Naive B cell (primary cell): ENCODE results near the gene QPCTL. TPM values are rescaled to one million over a fixed set of nuclear protein-coding genes. Genes with fewer than 3 reads are reported as not detected.
A peak's percentile ranks its signal among the peaks of the same experiment; 100 is the strongest.

Experiments
- ATAC-seq, 2 donors: fragments of 150-1000 bp; cut with Tn5 transposase; 2 replicates each; pipeline ENCODE4 v1.10.0; 2021; ENCODE audit warnings: low read depth in 2 of 2, mild to moderate bottlenecking in 2 of 2, moderate library complexity in 2 of 2
- DNase-seq: peaks from one replicate; pipeline ENCODE4 v3.0.0; 2022
- H3K27ac Mint-ChIP-seq, 6 donors: one replicate each; pipeline ENCODE4 v1.8.0; 2020 to 2022; ENCODE audit warnings: mild to moderate bottlenecking in 6 of 6, mixed read lengths in 6 of 6, moderate library complexity in 5 of 6, inconsistent platforms in 2 of 6
- H3K27me3 Mint-ChIP-seq, 3 donors: one replicate each; pipeline ENCODE4 v1.8.0; 2021 to 2022; ENCODE audit warnings: mixed read lengths in 3 of 3, mild to moderate bottlenecking in 1 of 3
- H3K36me3 Mint-ChIP-seq, 2 donors: one replicate each; pipeline ENCODE4 v1.8.0; 2020 to 2022; ENCODE audit warnings: mixed read lengths in 2 of 2, inconsistent platforms in 1 of 2, mild to moderate bottlenecking in 1 of 2
- H3K4me1 Mint-ChIP-seq, 3 donors: one replicate each; pipeline ENCODE4 v1.8.0; 2020 to 2022; ENCODE audit warnings: mixed read lengths in 3 of 3, inconsistent platforms in 1 of 3, mild to moderate bottlenecking in 1 of 3, moderate library complexity in 1 of 3
- H3K4me3 Mint-ChIP-seq, 8 donors: one replicate each; pipeline ENCODE4 v1.8.0; 2020 to 2022; ENCODE audit warnings: mild to moderate bottlenecking in 8 of 8, mixed read lengths in 8 of 8, moderate library complexity in 8 of 8, inconsistent platforms in 2 of 8
- H3K9me3 Mint-ChIP-seq, 7 donors: one replicate each; pipeline ENCODE4 v1.8.0; 2020 to 2022; ENCODE audit warnings: mixed read lengths in 7 of 7, mild to moderate bottlenecking in 5 of 7, inconsistent platforms in 2 of 7, moderate library complexity in 1 of 7
- polyA plus RNA-seq, 6 donors: library from polyadenylated mRNA; unstranded; fragments of 300-500 nt; fragmentation: Illumina TruSeq; gene quantifications; one replicate each; pipeline ENCODE4 v1.2.3, GENCODE V29; 2021; ENCODE audit warnings: low read depth in 6 of 6

QPCTL gene
- 1 to 10 TPM in 5 of 6 donors, under 1 TPM in 1; 0.70 to 6.8 (median 1.7) TPM for polyA plus RNA-seq

GRCh38 chr19:45692187-45693105 lies at the start of gene QPCTL:
Gene QPCTL, plus strand, starts transcription at chr19:45692666. Its CDS starts 38 bp downstream, at chr19:45692704.
- ATAC-seq, result peak; percentile 81 to 84
- H3K27ac Mint-ChIP-seq, result peak within 1 kb of the TSS; percentile 96 to 99 (median 99)

GRCh38 chr19:45643024-45643926 lies 49.2 kb upstream of the QPCTL start:
- DNase-seq, result peak; percentile 92
- peaks cover 39 to 62% (median 61%) of the 10 kb centered on the region in 3 donors for H3K4me1 Mint-ChIP-seq
- peaks cover 7 to 13% (median 8%) of the 10 kb centered on the region in 3 donors for H3K27me3 Mint-ChIP-seq

More at GRCh38 chr19:45692187-45693105, at the start of gene QPCTL:
- no peaks in the 10 kb centered on the region for H3K27me3 Mint-ChIP-seq
- peak within 1 kb of the TSS; percentile 87 to 100 (median 97) for H3K4me3 Mint-ChIP-seq
- peak; percentile 97 for DNase-seq
- peaks cover 12 to 32% (median 20%) of the 10 kb centered on the region in 3 donors for H3K4me1 Mint-ChIP-seq
- no peaks in the 10 kb centered on the region for H3K9me3 Mint-ChIP-seq
- peaks cover 0 to 11% of the 10 kb centered on the region in 2 donors for H3K36me3 Mint-ChIP-seq

GRCh38 chr19:45643927-45644771 lies 48.3 kb upstream of the QPCTL start:
- ATAC-seq, result no peak
- H3K4me1 Mint-ChIP-seq, result peaks cover 32 to 55% (median 53%) of the 10 kb centered on the region in 3 donors
- H3K4me3 Mint-ChIP-seq, result peak overlapping the region in 5 of 8 donors; percentile 68 to 95 (median 80)

More at GRCh38 chr19:45643024-45643926, 49.2 kb upstream of the QPCTL start:
- H3K27ac Mint-ChIP-seq, result peak overlapping the region; percentile 72 to 98 (median 92)
- H3K36me3 Mint-ChIP-seq, result no peaks in the 10 kb centered on the region
- H3K4me3 Mint-ChIP-seq, result peak overlapping the region; percentile 65 to 97 (median 86)
- ATAC-seq, result peak; percentile 51 to 55
- peaks cover 0 to 5% (median 0%) of the 10 kb centered on the region in 7 donors for H3K9me3 Mint-ChIP-seq

GRCh38 chr19:45645068-45645630 lies 47.3 kb upstream of the QPCTL start:
- Mint-ChIP-seq H3K36me3 (no peaks in the 10 kb centered on the region), H3K4me1 (peaks cover 32 to 53% (median 51%) of the 10 kb centered on the region in 3 donors), H3K4me3 (peak overlapping the region in 7 of 8 donors; percentile 60 to 91 (median 84)), H3K27ac (peak overlapping the region in 2 of 6 donors; percentile 30 to 32), H3K27me3 (peaks cover 7 to 21% (median 8%) of the 10 kb centered on the region in 3 donors), H3K9me3 (peaks cover 0 to 5% (median 0%) of the 10 kb centered on the region in 7 donors)
- ATAC-seq (no peak), DNase-seq (no peak)

More at GRCh38 chr19:45643927-45644771, 48.3 kb upstream of the QPCTL start:
- peaks cover 7 to 14% (median 8%) of the 10 kb centered on the region in 3 donors for H3K27me3 Mint-ChIP-seq
- H3K27ac Mint-ChIP-seq, result peak overlapping the region in 2 of 6 donors; percentile 6 to 66
- no peaks in the 10 kb centered on the region for H3K36me3 Mint-ChIP-seq
- peaks cover 0 to 5% (median 0%) of the 10 kb centered on the region in 7 donors for H3K9me3 Mint-ChIP-seq
- DNase-seq, result no peak

GRCh38 chr19:45645631-45646344 lies 46.7 kb upstream of the QPCTL start:
- Mint-ChIP-seq H3K4me3 (peak overlapping the region; percentile 60 to 91 (median 82)), H3K27me3 (peaks cover 8 to 28% (median 14%) of the 10 kb centered on the region in 3 donors), H3K27ac (peak overlapping the region in 3 of 6 donors; percentile 30 to 70 (median 32)), H3K9me3 (peaks cover 0 to 5% (median 0%) of the 10 kb centered on the region in 7 donors), H3K4me1 (peaks cover 30 to 51% (median 46%) of the 10 kb centered on the region in 3 donors), H3K36me3 (no peaks in the 10 kb centered on the region)
- DNase-seq (peak; percentile 48), ATAC-seq (peak; percentile 32 to 43)

- H3K27me3 Mint-ChIP-seq, result peaks cover 13 to 33% (median 17%) of the 10 kb centered on the region in 3 donors
- no peaks in the 10 kb centered on the region for H3K36me3 Mint-ChIP-seq
Observed at GRCh38 chr19:45646345-45646698, 46.1 kb upstream of the QPCTL start.

GRCh38 chr19:45650722-45651121 lies 41.7 kb upstream of the QPCTL start:
- Mint-ChIP-seq H3K4me3 (no peak overlapping the region), H3K36me3 (no peaks in the 10 kb centered on the region), H3K27ac (no peak overlapping the region), H3K27me3 (peaks cover 13 to 30% (median 17%) of the 10 kb centered on the region in 3 donors), H3K9me3 (no peaks in the 10 kb centered on the region), H3K4me1 (peaks cover 7 to 9% (median 8%) of the 10 kb centered on the region in 3 donors)
- ATAC-seq (no peak), DNase-seq (no peak)

More at GRCh38 chr19:45646345-45646698, 46.1 kb upstream of the QPCTL start:
- Mint-ChIP-seq H3K4me3 (peak overlapping the region; percentile 35 to 91 (median 82)), H3K27ac (no peak overlapping the region), H3K9me3 (peaks cover 0 to 2% (median 0%) of the 10 kb centered on the region in 7 donors), H3K4me1 (peaks cover 25 to 46% (median 40%) of the 10 kb centered on the region in 3 donors)
- no peak for DNase-seq
- no peak for ATAC-seq

- ATAC-seq, result no peak
- H3K27ac Mint-ChIP-seq, result peak overlapping the region in 1 of 6 donors; percentile 44
Observed at GRCh38 chr19:45653634-45654033, 38.8 kb upstream of the QPCTL start.

GRCh38 chr19:45655073-45655472 lies 37.4 kb upstream of the QPCTL start:
- no peaks in the 10 kb centered on the region for H3K9me3 Mint-ChIP-seq
- no peak overlapping the region for H3K27ac Mint-ChIP-seq
- DNase-seq, result no peak
- H3K4me1 Mint-ChIP-seq, result no peaks in the 10 kb centered on the region
- H3K27me3 Mint-ChIP-seq, result peaks cover 10 to 29% (median 27%) of the 10 kb centered on the region in 3 donors
- peak overlapping the region in 1 of 8 donors; percentile 22 for H3K4me3 Mint-ChIP-seq
- no peak for ATAC-seq
- no peaks in the 10 kb centered on the region for H3K36me3 Mint-ChIP-seq

More at GRCh38 chr19:45653634-45654033, 38.8 kb upstream of the QPCTL start:
- no peaks in the 10 kb centered on the region for H3K36me3 Mint-ChIP-seq
- peak overlapping the region in 1 of 8 donors; percentile 81 for H3K4me3 Mint-ChIP-seq
- H3K27me3 Mint-ChIP-seq, result peaks cover 8 to 25% (median 14%) of the 10 kb centered on the region in 3 donors
- H3K4me1 Mint-ChIP-seq, result no peaks in the 10 kb centered on the region
- no peak for DNase-seq
- no peaks in the 10 kb centered on the region for H3K9me3 Mint-ChIP-seq

GRCh38 chr19:45657520-45658167 lies 34.8 kb upstream of the QPCTL start:
- H3K36me3 Mint-ChIP-seq, result no peaks in the 10 kb centered on the region
- H3K27ac Mint-ChIP-seq, result no peak overlapping the region
- peaks cover 0 to 1% (median 0%) of the 10 kb centered on the region in 3 donors for H3K4me1 Mint-ChIP-seq
- no peaks in the 10 kb centered on the region for H3K9me3 Mint-ChIP-seq
- H3K27me3 Mint-ChIP-seq, result peaks cover 14 to 33% (median 31%) of the 10 kb centered on the region in 3 donors
- H3K4me3 Mint-ChIP-seq, result no peak overlapping the region
- DNase-seq (no peak), ATAC-seq (no peak)
